ENCODE data around the gene RNLS.
"Not testable (repeated sequence)": the region's sequence is repeated elsewhere in the genome, so short reads cannot be mapped to it uniquely, and the experiment has no call there.

Gene RNLS

DNA sequence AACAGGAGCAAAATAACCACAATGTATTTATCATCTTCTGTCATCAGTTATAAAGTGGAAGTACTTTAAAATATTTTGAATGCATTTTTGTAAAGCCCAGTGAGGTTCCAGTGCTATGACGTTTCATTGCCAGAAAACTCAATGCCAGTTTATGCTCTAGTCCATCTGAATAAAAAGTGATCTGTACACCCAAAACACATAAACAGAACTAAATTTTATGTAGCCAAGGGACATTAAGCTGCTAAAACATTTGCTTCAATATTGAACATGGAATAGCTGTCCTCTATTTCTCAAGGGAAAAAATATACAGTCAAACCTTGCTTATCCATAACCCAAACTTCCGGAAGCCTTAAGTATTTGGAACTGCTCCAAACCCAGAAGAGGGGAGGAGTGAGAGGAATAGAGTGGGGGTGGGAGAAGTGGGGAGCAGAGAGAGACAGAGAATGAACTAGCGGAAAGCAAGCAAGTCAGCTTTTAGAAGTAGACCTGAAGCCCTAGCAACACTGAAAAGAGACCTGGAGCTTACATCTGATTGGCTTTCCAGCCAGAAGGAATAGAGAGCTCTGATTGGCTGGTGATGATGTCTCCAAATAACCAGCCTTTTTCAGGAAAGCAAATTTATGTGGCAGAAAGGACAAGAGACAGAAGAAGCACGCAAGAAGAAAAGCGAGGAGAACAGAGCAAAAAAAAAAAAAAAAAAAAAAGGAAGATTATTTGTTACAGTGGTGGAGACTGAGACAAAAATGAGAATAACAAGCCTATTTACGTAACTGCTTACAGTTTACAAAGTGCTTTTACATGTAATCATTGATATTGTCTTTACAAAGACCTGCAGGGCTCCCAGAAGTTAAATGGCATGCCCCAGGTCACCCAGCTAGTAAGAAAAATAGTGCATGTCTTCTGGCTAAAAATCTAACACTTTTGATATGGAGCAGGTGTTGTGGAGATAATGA lies 196.0 kb downstream of the RNLS start:
- peak; percentile 16 for DNase-seq (ENCODE audit: low spot score)

DNA sequence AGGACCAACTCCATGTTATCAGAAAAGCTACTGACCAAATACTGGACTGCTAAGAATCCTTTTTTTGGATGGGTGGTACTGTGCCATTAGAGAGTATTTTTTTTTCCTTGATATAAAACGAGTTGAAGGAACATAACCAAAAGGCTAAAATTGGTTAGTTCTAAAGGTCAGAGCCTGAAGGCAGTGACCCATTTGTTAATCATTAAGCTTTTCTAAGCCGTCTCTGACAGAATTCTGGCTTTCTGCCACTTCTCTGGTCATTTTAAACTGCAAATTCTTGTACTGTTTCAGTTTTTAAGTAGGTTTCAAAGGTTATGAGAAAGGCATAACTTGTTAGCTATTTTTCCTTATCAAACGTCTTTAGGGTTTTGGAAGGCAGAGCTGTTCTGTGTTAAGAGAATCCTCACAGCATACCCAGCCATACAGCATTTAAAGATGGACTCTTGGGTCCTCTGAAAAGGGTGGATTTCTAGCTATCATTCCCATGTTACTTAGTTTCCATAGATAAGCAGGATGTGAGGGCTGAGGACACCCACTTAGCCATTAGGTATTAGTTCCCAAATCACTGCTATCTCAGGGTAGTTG lies 196.8 kb downstream of the RNLS start:
- no peak for DNase-seq (ENCODE audit: low spot score)

DNA sequence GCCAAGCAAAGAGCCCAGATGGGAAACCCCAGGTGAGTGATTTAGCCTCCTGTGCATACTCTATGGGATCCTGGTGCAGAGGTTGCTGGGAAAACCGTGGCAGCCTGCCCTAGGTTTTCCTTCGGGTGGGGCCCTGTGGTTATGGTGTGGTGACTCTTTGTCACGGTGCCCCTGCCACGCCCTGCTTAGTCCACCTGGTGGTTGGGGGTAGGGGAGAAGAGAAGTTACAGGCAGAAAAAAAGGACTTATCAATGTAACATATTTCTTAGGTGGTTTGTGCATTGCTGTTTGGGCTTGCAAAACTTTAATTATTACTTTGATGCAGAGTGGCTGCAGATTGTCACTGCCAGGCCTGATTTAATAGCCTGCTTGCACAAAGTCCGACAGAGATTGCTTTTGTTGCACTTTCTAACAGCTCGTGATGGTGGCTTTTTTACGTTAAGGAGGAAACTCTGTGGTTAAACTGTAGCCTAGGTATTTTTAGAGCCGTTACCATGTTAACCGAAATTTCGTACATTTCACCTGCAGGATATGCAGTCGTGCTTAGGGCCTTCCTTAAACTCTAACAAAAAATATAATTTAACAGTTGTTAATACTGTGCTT lies 197.4 kb downstream of the RNLS start:
- DNase-seq (ENCODE audit: low spot score): no peak

DNA sequence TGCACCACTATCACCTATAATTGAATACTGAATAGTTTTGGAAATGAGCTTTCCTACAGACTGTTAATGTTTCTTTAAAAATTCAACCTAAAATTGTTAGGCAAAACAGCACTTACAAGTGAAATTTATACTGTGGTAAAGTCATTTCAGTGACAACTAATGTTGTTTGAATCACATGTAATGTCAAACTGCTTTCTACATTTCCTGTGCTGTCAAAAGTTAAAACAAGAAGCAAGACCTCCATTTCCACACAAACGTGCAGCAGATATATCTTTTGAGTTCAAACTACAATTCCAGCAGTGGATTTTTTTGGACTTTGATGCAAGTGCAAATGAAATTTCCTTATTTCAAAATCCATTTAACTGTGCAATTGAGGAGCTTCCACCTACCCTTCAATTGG lies 199.8 kb downstream of the RNLS start:
- no peak for DNase-seq (ENCODE audit: low spot score)

DNA sequence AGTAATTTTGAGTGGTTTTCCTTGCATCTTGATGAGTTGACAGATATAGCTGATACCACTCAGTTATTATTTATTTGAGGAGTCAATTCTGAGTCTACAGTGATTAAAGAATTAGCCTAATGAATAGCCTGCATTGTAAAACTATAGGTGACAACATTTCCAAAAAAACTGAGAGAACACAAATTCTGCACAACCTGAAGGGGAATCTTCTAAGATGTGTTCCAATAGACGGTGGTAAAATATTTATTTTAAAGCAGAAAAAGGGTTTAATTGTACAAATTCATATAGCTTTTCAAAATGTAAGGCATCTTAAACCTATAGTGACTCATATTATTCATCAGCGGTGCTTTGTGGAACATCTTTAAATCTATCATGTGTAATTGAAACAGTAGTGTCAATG lies 200.4 kb downstream of the RNLS start:
- no peak for DNase-seq (ENCODE audit: low spot score)

DNA sequence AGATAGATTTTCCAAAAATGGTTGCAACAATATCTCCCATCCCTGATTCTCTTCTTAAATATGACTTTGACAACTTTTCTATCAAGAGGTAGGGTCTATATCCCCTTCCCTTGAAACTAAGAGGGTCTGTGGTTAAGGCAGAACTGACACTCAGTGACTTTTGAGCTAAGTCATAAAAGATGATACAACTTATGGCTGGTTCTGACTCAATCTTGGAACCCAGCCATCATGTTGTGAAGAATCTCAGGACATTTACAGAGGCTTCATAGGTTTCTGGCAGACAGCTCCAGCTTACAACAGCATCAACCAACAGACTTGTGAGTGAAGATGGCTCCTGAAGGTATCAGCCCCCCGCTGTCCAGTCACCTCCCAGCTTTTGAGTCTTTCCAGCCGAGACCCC lies 203.5 kb downstream of the RNLS start:
- no peak for DNase-seq (ENCODE audit: low spot score)

DNA sequence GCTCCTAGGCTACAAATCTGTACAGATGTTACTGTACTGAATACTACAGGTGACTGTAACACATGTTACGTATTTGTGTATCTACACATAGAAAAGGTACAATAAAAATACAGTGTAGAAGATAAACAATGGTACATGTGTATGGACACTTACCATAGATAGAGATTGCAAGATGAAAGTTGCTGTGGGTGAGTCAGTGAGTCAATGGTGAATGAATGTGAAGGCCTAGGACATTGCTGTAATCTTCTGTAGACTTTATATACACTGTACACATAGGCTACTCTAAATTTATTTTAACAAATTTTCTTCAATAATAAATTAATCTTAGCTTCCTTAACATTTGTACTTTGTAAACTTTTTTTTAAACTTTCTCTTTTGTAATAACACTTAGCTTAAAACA lies 205.6 kb downstream of the RNLS start:
- DNase-seq (ENCODE audit: low spot score): no peak

DNA sequence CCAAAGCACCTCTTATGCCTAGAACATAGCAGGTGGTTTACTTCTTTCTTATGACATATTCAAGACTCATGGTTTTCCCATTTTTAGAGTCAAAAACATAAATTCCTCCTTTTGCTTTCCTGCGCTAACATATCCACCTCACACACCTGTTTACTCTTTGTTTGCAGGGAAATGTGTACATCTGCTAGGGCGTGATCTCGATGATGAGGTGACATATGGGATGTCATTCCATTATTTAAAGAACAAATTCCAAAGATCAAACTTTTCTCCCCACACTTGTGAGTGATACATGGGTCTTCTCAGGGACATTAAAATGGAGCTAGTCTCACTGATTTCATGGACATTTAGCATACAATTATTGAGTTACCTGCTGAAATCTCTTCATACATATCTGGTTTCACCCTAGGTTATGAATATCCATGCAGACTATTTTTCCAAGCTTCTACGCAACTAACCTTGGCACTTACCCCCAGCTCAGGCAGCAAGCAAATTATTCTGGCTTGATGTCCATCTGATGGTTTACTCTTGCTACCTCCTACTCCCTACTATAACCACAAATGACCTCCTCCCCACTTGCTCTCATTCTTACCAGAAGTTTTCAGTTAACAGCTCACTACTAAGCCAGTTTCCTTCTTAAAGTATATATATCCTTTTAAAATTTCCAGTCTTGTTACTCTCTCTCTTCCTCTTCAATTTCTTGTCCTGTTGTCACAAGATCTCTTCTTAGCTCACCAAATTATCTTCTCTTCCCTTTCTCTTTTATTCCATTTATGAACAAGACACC lies 208.5 kb downstream of the RNLS start:
- no peak for DNase-seq (ENCODE audit: low spot score)

DNA sequence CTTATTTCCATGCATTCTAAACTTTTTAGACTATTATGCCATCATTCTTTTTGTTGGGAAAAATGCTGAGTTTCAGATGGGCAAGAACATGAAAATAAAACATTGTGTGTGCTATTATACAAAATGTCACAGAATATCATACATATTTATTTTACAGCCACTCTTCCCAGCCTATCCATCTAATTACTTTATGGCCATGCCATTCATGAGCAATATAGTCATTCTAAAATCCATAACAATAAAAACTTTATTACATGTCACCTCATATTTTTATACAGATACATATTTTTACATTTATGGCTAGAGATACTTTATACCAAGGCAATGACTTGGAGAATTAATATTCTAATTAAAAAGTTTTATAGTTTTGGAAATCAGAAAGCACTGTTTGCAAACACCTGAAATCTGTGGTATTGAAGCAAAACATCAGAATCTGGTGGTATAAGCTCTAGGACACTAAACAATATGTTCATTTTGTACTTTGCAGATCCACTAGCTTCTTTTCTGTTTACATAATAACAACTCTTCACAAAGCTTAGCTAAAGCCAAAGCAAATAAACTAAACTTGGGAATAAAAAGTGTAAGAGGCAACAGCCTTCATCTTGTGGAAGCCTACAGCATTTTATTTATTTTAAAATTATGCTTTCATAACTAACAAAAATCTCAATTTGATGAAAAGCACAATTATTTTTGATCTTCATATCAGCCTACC lies 210.1 kb downstream of the RNLS start:
- DNase-seq (ENCODE audit: low spot score): no peak

DNA sequence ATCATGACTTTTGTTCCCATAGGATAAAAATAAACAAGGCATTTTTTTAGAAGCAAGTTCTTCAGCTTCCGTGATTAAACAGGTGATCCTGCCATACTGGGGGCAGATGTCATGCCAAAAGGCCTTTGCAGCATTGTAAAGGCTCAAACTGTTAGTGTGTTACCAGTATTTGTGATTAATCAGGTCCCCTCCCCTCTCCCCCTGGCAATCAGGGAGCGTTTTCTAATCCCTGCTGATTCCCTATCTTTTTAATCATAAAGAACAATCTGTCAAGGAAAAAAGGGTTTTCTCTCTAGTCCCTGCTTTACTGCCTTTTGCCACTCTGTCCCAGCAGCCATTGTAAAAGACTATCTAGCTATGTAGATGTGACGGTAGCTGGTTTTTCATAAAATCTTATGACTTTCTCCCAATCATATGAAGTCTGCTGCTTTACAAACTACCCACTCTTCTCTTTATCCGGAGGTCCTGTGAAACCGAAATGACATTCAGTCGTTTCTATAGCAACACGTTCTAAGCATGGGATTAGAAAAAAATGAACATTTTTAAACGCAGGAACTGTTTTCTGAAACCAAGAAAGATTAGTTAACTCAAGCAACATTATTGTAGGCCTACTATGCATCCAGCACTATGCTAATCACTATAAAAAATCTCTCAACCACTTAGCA lies 210.9 kb downstream of the RNLS start:
- DNase-seq (ENCODE audit: low spot score): no peak

DNA sequence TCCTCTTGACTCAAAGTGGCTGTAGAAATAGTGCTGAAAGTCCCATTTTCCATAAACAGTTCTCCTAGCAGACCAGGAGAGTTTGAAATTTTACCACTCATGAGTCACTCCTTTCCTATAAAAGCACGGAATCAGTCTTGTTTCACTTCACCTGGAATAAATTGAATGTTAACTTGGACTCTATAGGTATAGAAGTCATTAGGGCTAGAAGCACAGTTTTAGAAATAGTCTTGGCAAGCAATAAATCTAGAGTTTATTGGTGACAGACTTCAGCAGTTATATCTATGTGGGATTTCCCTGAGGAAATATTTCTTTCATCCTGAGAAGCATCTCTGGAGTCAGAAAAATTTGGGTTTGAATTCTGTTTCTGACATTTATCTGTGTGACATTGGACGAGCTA lies 212.4 kb downstream of the RNLS start:
- no peak for DNase-seq (ENCODE audit: low spot score)

DNA sequence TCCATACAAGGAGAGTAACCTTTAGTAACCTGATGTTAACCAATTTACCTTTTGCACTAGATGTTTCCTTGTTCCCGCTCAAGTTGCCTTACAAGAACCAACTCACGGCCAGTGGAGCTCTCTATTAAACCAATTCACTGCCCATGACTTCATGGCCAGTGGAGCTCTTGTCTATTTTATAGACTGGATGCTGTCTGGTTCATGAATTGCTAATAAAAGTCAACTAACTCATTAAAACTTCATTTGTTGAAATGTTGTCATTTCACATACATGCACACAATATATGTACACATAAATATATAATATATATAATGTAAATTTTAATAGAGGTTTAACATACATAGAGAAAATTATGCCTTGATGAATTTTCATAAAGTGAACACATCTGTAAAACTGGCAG lies 216.3 kb downstream of the RNLS start:
- no peak for DNase-seq (ENCODE audit: low spot score)

DNA sequence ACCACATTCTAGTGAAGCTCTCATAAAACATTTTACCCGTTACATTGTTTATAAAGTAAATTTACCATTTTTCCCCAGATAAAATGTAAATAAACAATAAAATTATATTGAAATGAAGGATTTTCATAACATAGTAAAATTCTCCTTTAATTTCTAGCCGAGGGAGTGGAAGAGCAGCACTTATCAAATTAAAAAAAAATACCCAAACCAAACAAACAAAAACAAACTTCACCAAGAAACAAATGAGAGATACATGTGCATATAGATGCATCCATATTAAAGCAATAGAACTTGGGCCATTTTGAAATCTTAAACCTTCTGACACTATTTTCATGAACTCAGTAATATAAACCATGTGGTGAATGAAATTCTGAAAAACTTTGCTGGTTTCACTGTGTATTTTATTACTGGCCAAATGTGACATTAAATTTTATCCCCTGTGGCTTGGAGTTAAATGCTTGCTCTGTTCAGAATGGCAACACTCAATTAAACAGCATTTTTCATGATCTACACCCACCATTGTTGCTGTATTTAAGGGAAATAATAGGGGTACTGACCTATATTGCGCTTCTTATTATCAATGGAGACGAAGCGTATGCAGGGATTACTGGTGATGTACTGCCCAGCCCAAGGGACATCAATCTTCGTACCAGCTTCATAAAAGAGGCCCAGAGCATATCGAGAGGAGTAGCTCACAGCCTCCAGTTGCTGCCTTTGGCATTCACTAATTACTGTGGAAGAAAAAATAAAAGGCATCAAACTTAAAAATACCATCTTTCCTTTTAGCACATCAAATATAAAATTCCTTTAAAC lies 220.9 kb downstream of the RNLS start:
- DNase-seq (ENCODE audit: low spot score): no peak

DNA sequence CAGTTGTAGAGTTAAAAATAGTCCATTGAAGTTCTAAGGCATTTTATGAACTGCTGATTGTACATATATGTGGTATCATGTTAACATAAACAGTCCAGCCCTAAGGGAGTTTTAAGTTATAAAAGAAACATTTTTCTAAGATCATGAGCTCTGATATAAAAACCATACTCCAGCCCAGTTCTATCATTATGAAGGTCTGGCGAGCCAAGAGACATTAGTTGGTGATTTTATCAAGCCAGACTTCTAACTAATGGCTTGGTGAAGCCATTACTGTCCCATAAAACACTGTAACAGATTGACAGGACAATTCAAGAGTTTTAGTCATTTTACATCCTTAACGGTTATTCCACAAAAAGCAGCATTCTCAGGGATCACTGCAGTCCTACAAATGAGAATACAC lies 221.6 kb downstream of the RNLS start:
- no peak for DNase-seq (ENCODE audit: low spot score)

DNA sequence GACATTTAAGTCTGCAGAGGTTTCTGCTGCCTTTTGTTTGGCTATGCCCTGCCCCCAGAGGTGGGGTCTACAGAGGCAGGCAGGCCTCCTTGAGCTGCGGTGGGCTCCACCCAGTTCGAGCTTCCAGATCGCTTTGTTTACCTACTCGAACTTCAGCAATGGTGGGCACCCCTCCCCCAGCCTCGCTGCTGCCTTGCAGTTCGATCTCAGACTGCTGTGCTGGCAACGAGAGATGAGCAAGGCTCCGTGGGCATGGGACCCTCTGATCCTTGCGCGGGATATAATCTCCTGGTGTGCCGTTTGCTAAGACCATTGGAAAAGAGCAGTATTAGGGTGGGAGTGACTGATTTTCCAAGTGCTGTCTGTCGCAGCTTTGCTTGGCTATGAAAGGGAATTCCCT lies 227.4 kb downstream of the RNLS start:
- not testable (repeated sequence) for DNase-seq (ENCODE audit: low spot score)

DNA sequence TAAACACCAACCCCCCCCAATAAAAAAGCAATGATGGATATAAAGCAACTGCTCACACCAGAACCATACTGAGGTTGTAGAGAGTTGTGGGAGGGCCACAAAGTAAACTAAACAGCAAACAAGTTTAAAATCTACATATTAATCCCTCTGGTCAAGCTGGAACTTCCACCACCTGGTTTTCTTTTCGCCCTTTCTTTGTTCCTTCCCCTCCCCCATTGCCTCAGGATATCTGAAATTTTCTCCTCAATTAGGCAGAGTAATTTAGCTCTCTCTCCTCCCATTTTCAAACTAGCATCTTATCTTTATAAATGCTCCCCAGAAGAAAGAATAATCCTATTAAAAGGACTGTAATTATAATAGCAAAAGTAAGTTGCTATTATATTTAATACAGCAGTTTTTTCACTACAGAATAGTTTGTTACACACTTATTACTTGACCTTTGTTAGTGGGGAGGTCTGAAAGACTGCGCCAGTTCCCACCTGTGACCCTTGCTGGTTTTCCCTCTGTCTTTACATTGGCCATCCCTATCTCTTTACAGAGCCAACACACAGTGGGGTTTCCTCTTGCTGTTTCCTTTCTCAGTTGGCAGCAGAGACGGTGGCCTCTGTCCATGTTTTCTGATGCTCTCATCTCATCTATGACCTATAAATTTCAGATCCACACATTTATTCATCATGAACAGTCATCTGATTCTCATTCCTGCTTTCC lies 235.4 kb downstream of the RNLS start:
- DNase-seq (ENCODE audit: low spot score): no peak

DNA sequence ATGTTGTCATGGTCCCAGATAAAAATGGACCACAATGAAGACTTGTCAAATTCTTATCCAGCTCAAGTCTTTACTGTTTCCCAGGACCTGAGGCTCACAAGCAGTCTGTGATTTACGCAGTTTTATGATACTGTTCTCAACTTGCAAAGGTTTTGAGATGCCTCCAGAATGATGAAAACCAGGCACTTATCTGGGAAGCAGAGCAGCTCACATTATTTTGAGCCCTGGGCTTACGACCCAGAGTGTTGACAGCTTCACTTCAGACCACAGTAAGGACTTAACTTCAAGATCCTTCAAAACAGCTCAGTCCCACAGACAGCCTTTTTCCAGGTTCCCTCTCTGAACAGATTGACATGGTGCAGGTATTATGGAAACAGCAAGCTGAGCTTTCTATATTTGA lies 236.1 kb downstream of the RNLS start:
- no peak for DNase-seq (ENCODE audit: low spot score)

DNA sequence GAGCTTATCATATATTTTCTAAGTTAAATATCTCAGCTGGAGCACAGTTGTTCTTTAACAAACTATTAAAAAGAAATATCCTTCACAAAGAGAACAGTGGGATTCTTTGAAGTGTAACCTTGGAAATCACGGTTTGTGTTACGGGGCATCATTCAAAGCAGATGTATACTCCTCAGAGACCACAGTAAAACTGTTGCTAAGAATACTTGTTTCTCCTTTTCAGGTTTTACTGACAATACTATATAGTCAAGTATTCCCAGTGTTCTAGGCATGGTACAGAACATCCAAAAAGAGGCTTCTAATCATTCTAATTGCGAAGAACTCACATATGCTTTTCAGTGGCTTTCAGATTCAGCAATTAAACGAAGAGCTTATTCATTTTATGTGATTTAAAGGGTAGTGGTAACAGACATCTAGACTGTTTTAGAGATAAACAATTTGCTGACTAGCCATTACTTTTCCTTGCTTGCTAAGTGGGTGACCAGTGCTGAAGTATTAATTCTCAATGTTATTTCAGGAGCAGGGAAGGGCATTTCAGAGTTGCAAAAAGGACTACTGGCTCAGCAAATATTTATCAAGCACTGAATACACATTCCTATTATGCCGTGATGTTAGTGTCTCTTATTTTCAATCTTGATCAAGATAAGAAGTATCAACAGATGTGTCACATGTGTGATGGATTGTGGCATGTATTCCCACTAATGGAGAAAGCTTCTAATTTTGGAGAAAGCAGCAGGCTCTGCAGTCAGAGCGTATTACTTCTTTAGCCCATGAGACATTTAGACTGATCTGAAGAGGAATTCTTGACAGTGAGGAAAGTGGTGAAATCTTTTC lies 236.8 kb downstream of the RNLS start:
- no peak for DNase-seq (ENCODE audit: low spot score)

Data from kidney capillary endothelial cell (primary cell).